ENCODE measurements around the gene CKS1B.
A peak's percentile ranks its signal among the peaks of the same experiment; 100 is the strongest.

The CKS1B gene

GRCh38 chr1:154974102-154974807, at the start of gene CKS1B:
Gene CKS1B, plus strand, starts transcription at chr1:154974681. Its CDS starts 65 bp downstream, at chr1:154974746.
- DNase-seq: peak; percentile 100

- no peak for DNase-seq
Observed at GRCh38 chr1:154925335-154926170, 48.9 kb upstream of the CKS1B start.

GRCh38 chr1:154926201-154926600, 48.3 kb upstream of the CKS1B start:
- no peak for DNase-seq

- no peak for DNase-seq
Observed at GRCh38 chr1:154931940-154932487, 42.5 kb upstream of the CKS1B start.

- DNase-seq: no peak
Observed at GRCh38 chr1:154934358-154934948, 40.0 kb upstream of the CKS1B start.

GRCh38 chr1:154935749-154936554, 38.5 kb upstream of the CKS1B start:
- DNase-seq: no peak

GRCh38 chr1:154936555-154937084, 37.9 kb upstream of the CKS1B start, which contains the start of gene PMVK:
Gene PMVK, minus strand, starts transcription at chr1:154936719. Its CDS starts 34 bp downstream, at chr1:154936685.
- peak; percentile 97 for DNase-seq

- peak; percentile 97 for DNase-seq
Observed at GRCh38 chr1:154937085-154937987, 37.1 kb upstream of the CKS1B start.

- DNase-seq: no peak
Observed at GRCh38 chr1:154937988-154938386, 36.5 kb upstream of the CKS1B start.

GRCh38 chr1:154938604-154939399, 35.7 kb upstream of the CKS1B start:
- no peak for DNase-seq

- DNase-seq: no peak
Observed at GRCh38 chr1:154940213-154940560, 34.3 kb upstream of the CKS1B start.

- no peak for DNase-seq
Observed at GRCh38 chr1:154940651-154941194, 33.8 kb upstream of the CKS1B start.

- no peak for DNase-seq
Observed at GRCh38 chr1:154941333-154942013, 33.0 kb upstream of the CKS1B start.

- peak; percentile 81 for DNase-seq
Observed at GRCh38 chr1:154943649-154944400, 30.7 kb upstream of the CKS1B start.

GRCh38 chr1:154944401-154945159, 29.9 kb upstream of the CKS1B start:
- no peak for DNase-seq

- DNase-seq: no peak
Observed at GRCh38 chr1:154945160-154945961, 29.1 kb upstream of the CKS1B start.
